GM06990 (cell line): ENCODE measurements around the gene PABPN1L.

Experiments
- DNase-seq: peaks from one replicate; pipeline ENCODE4 v3.0.0-alpha.2; 2011; ENCODE audit not compliant: insufficient read length; ENCODE audit errors: extremely low read depth
- H3K27me3 ChIP-seq: replicated peaks from 2 replicates; pipeline ENCODE4 v1.6.0; 2011; ENCODE audit warnings: low read length; ENCODE audit not compliant: control insufficient read depth, insufficient read depth
- H3K36me3 ChIP-seq: 2 replicates; pipeline ENCODE4 v1.5.1; 2011; ENCODE audit warnings: low read length; ENCODE audit not compliant: control insufficient read depth, insufficient read depth
- H3K4me3 ChIP-seq: replicated peaks from 2 replicates; pipeline ENCODE4 v1.5.1; 2011; ENCODE audit warnings: low read depth, mild to moderate bottlenecking, control low read depth, low read length
- TF ChIP-seq, protein P1 (sequence below): IDR thresholded peaks from 2 replicates; pipeline ENCODE4 v1.5.1; 2011; ENCODE audit warnings: low read length, control low read depth, mild to moderate bottlenecking, inconsistent platforms; ENCODE audit not compliant: insufficient read depth, poor library complexity, severe bottlenecking

Gene PABPN1L

DNA sequence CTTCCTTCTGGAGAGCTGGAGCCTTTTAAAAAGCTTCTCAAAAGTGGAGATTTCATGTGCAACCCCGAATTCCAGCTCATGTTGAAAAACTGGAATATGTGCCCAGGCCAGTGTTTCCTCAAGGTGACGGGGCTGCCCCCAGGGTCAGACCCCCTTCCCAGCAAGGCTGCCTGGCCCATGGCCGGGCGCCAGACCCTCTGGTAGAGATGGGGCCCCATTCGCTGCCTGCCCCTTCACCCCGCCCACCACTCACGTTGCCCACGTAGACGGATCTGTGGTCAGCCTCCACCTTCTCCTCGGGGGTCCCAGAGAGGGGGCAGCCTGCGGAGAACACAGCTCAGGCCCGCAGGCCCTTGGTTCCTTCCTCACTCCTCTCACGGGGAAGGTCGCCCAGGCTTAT lies 1.1 kb downstream of the PABPN1L start:
- Histone ChIP-seq H3K36me3 (peaks cover 6% of the 10 kb centered on the region), H3K4me3 (no peak overlapping the region), H3K27me3 (no peaks in the 10 kb centered on the region; the same call in 1 of the 2 replicates)
- no peak for DNase-seq
- TF ChIP-seq, protein P1, sequence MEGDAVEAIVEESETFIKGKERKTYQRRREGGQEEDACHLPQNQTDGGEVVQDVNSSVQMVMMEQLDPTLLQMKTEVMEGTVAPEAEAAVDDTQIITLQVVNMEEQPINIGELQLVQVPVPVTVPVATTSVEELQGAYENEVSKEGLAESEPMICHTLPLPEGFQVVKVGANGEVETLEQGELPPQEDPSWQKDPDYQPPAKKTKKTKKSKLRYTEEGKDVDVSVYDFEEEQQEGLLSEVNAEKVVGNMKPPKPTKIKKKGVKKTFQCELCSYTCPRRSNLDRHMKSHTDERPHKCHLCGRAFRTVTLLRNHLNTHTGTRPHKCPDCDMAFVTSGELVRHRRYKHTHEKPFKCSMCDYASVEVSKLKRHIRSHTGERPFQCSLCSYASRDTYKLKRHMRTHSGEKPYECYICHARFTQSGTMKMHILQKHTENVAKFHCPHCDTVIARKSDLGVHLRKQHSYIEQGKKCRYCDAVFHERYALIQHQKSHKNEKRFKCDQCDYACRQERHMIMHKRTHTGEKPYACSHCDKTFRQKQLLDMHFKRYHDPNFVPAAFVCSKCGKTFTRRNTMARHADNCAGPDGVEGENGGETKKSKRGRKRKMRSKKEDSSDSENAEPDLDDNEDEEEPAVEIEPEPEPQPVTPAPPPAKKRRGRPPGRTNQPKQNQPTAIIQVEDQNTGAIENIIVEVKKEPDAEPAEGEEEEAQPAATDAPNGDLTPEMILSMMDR, result no peak

DNA sequence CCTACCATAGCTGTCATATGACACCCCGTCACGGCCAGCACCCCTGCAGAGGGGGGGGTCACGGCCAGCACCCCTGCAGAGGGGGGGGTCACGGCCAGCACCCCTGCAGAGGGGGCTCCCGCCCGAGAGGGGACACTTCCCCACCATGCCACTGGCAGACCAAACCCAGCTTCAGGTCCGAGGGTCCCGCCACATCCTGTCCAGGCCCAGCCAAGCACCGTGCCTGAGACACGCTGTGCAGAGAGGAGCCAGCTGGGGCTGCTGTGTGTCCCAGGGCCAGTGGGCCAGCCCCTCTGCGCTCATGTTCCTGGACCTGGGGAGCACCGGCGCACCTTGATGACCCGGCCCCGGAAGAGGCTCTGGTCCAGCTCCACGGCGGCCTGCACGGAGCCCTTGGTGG lies 1.9 kb downstream of the PABPN1L start:
- no peak for DNase-seq
- Histone ChIP-seq H3K27me3 (no peaks in the 10 kb centered on the region; the same call in 1 of the 2 replicates), H3K36me3 (peaks cover 12% of the 10 kb centered on the region), H3K4me3 (no peak overlapping the region)
- TF ChIP-seq, protein P1, result no peak

DNA sequence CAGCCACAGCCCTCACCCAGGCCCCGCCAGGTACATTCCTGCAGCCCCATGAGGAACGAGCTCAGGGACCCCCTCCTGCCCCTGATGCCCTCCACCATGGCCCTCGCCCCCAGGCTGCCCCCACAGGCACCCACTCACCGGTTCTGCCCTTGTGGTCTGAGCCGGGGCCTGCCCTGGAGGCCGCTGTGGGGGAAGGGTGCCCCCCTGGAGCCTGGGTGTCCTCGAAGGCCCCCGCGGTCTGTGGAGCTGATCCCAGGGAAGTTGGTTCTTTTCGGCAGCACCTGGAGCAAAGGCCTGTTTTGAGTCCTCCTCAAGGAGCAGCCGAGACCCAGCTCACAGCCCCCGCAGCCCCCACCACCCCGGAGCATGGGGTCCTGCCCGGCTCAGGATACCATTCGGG lies 2.4 kb downstream of the PABPN1L start:
- DNase-seq, result no peak
- no peaks in the 10 kb centered on the region; the same call in 1 of the 2 replicates for H3K27me3 ChIP-seq
- H3K36me3 ChIP-seq, result peaks cover 15% of the 10 kb centered on the region
- H3K4me3 ChIP-seq, result no peak overlapping the region
- TF ChIP-seq, protein P1, result no peak

DNA sequence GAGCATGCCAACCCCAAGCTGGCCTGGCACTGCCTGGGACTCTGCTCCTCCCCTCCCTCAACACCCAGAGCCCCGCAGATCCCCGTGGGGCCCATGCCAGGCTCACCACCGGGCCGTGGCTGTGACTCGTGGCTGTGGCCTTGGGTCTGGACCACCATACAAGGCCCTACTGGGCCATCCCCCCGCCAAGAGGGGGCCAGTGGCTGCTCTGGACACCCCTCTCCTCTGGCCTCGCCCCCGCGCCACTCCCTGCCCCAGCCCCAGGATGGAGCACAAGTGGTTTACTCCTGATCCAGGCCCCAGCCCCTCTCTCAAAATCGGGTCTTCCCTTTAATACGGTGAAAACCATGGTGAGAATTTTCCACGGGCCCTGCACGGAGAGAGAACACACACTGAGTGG lies 3.0 kb downstream of the PABPN1L start:
- Histone ChIP-seq H3K36me3 (peaks cover 15% of the 10 kb centered on the region), H3K4me3 (no peak overlapping the region), H3K27me3 (no peaks in the 10 kb centered on the region; the same call in 1 of the 2 replicates)
- TF ChIP-seq, protein P1, result no peak
- no peak for DNase-seq

DNA sequence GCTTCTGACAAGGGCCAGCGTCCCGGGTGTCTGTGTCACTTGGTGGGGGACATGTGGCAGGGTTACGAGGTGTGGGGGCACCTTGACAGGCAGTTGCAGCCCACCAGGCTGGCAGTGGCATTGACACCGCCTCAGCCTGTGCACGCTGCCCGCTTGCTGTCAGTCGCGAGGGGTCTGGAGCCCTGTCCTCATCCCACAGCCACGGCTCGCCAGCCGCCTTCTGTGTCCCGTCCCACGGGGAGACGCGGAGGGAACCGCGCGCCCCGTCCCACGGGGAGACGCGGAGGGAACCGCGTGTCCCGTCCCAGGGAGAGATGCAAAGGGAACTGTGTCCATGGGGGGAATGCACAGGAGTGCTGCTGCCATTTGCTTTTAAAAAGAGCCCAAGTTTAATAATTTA lies 3.5 kb downstream of the PABPN1L start:
- TF ChIP-seq, protein P1, result no peak
- no peak for DNase-seq
- Histone ChIP-seq H3K27me3 (no peaks in the 10 kb centered on the region; the same call in 1 of the 2 replicates), H3K36me3 (peaks cover 15% of the 10 kb centered on the region), H3K4me3 (no peak overlapping the region)

DNA sequence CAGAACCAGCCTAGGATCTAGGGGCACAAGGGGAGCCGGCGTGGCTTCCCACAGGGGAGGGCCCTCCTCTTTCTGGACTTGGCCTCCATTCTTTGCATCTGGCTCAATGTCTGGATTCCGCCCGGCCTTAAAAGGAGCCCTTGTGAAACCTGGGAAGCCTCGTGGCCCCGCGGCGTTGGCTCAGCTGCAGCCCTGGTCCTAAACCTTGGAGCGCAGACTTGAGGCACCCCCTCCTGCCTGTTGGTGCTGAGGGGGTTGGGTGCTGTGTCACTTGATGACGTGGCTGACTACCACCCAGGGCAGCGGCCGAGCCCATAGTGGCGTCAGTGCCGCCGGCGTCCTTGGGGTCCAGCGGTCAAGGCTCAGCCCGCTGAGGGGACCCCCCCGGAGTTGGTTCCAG lies 5.1 kb downstream of the PABPN1L start:
- H3K4me3 ChIP-seq, result no peak overlapping the region
- peaks cover 15% of the 10 kb centered on the region for H3K36me3 ChIP-seq
- TF ChIP-seq, protein P1, result no peak
- no peak for DNase-seq
- H3K27me3 ChIP-seq, result no peaks in the 10 kb centered on the region; the same call in 1 of the 2 replicates
